ENCODE data around the gene COX11. TPM values are rescaled to one million over a fixed set of nuclear protein-coding genes. Genes with fewer than 3 reads are reported as not detected.
A peak's percentile ranks its signal among the peaks of the same experiment; 100 is the strongest.

Gene COX11
- total and polyA plus RNA-seq, 2 of the 13 experiments (the other 11 are each of a cell fraction or from before 2014, with no cell fraction given): 103 to 203 TPM

DNA sequence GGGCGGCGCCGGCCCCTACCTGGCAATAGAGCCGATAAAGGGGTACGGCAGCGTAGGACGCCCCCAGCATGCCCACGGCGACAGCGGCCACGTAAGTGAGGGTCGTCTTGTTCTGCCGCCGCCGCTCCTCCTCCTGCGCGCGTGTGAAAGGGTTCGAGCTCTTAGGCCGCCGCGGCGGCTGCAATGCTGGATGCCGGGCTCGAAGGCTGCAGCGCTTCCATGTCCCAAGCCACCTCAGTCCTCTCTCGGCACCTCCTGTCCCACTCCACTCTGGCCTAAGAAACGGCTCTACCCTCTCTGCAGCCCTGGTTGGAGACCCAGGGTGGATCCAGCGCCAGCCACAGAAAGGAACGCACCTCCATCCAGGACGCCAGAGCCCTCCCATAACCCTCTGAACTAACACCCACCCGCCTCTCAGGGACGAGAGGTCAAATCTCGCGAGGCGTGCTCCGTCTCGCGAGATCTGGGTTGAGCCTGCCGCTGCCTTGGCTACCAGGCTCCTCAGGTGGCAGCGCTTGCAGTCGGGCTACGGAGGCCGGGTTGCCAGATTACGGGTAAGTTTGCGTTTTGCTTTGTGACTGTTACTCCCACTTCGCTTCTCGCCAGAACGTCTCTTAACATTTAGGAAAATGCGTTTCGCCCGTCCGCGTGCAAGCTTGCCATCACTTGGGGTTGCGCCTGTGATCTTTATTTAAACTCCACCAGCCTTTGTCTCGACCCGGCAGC is at the start of gene COX11, which contains the start of gene STXBP4 (continued):
- TF ChIP-seq, protein P1, sequence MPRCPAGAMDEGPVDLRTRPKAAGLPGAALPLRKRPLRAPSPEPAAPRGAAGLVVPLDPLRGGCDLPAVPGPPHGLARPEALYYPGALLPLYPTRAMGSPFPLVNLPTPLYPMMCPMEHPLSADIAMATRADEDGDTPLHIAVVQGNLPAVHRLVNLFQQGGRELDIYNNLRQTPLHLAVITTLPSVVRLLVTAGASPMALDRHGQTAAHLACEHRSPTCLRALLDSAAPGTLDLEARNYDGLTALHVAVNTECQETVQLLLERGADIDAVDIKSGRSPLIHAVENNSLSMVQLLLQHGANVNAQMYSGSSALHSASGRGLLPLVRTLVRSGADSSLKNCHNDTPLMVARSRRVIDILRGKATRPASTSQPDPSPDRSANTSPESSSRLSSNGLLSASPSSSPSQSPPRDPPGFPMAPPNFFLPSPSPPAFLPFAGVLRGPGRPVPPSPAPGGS (CRISPR knock-in tag; IDR thresholded peaks at IDR 0.05): peak; percentile 93
- TF ChIP-seq GABPA (IDR thresholded peaks at IDR 0.05; ENCODE audit: low read depth, low read length): no peak
- 0 out of 2 replicates have a peak, but pooled peaks have one; percentile 8 for TF ChIP-seq GABPA (CRISPR knock-in tag; IDR thresholded peaks at IDR 0.05; ENCODE audit: low read depth)
- no peak; the same call in 1 of the 2 replicates for TF ChIP-seq ZNF619 (CRISPR knock-in tag; IDR thresholded peaks at IDR 0.05)
- TF ChIP-seq ZNF30 (CRISPR knock-in tag; IDR thresholded peaks at IDR 0.05): 0 out of 2 replicates have a peak, but pooled peaks have one; percentile 83
- TF ChIP-seq, protein P2, sequence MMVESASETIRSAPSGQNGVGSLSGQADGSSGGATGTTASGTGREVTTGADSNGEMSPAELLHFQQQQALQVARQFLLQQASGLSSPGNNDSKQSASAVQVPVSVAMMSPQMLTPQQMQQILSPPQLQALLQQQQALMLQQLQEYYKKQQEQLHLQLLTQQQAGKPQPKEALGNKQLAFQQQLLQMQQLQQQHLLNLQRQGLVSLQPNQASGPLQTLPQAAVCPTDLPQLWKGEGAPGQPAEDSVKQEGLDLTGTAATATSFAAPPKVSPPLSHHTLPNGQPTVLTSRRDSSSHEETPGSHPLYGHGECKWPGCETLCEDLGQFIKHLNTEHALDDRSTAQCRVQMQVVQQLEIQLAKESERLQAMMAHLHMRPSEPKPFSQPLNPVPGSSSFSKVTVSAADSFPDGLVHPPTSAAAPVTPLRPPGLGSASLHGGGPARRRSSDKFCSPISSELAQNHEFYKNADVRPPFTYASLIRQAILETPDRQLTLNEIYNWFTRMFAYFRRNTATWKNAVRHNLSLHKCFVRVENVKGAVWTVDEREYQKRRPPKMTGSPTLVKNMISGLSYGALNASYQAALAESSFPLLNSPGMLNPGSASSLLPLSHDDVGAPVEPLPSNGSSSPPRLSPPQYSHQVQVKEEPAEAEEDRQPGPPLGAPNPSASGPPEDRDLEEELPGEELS (CRISPR knock-in tag; IDR thresholded peaks at IDR 0.05): no peak; the same call in 1 of the 2 replicates
- TF ChIP-seq ZNF382 (CRISPR knock-in tag; IDR thresholded peaks at IDR 0.05; ENCODE audit: borderline replicate concordance): no peak
- TF ChIP-seq, protein P3, sequence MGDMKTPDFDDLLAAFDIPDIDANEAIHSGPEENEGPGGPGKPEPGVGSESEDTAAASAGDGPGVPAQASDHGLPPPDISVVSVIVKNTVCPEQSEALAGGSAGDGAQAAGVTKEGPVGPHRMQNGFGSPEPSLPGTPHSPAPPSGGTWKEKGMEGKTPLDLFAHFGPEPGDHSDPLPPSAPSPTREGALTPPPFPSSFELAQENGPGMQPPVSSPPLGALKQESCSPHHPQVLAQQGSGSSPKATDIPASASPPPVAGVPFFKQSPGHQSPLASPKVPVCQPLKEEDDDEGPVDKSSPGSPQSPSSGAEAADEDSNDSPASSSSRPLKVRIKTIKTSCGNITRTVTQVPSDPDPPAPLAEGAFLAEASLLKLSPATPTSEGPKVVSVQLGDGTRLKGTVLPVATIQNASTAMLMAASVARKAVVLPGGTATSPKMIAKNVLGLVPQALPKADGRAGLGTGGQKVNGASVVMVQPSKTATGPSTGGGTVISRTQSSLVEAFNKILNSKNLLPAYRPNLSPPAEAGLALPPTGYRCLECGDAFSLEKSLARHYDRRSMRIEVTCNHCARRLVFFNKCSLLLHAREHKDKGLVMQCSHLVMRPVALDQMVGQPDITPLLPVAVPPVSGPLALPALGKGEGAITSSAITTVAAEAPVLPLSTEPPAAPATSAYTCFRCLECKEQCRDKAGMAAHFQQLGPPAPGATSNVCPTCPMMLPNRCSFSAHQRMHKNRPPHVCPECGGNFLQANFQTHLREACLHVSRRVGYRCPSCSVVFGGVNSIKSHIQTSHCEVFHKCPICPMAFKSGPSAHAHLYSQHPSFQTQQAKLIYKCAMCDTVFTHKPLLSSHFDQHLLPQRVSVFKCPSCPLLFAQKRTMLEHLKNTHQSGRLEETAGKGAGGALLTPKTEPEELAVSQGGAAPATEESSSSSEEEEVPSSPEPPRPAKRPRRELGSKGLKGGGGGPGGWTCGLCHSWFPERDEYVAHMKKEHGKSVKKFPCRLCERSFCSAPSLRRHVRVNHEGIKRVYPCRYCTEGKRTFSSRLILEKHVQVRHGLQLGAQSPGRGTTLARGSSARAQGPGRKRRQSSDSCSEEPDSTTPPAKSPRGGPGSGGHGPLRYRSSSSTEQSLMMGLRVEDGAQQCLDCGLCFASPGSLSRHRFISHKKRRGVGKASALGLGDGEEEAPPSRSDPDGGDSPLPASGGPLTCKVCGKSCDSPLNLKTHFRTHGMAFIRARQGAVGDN (CRISPR knock-in tag; IDR thresholded peaks at IDR 0.05): peak; percentile 97
- TF ChIP-seq, protein P4, sequence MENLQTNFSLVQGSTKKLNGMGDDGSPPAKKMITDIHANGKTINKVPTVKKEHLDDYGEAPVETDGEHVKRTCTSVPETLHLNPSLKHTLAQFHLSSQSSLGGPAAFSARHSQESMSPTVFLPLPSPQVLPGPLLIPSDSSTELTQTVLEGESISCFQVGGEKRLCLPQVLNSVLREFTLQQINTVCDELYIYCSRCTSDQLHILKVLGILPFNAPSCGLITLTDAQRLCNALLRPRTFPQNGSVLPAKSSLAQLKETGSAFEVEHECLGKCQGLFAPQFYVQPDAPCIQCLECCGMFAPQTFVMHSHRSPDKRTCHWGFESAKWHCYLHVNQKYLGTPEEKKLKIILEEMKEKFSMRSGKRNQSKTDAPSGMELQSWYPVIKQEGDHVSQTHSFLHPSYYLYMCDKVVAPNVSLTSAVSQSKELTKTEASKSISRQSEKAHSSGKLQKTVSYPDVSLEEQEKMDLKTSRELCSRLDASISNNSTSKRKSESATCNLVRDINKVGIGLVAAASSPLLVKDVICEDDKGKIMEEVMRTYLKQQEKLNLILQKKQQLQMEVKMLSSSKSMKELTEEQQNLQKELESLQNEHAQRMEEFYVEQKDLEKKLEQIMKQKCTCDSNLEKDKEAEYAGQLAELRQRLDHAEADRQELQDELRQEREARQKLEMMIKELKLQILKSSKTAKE (CRISPR knock-in tag; IDR thresholded peaks at IDR 0.05; ENCODE audit: borderline replicate concordance): 0 out of 2 replicates have a peak, but pooled peaks have one; percentile 8
- TF ChIP-seq U2AF2 (IDR thresholded peaks at IDR 0.05; ENCODE audit: low read depth, low read length): 0 out of 2 replicates have a peak, but pooled peaks have one; percentile 59
- TF ChIP-seq ZNF607 (CRISPR knock-in tag; IDR thresholded peaks at IDR 0.05; ENCODE audit: borderline replicate concordance): peak; percentile 91; the same call in 1 of the 2 replicates
- no peak for TF ChIP-seq HOXA7 (CRISPR knock-in tag; IDR thresholded peaks at IDR 0.05)
- peak; percentile 75; the same call in 1 of the 2 replicates for TF ChIP-seq NFATC3 (CRISPR knock-in tag; IDR thresholded peaks at IDR 0.05)
- 0 out of 2 replicates have a peak, but pooled peaks have one; percentile 51 for TF ChIP-seq MIXL1 (CRISPR knock-in tag; IDR thresholded peaks at IDR 0.05)
- TF ChIP-seq, protein P5, sequence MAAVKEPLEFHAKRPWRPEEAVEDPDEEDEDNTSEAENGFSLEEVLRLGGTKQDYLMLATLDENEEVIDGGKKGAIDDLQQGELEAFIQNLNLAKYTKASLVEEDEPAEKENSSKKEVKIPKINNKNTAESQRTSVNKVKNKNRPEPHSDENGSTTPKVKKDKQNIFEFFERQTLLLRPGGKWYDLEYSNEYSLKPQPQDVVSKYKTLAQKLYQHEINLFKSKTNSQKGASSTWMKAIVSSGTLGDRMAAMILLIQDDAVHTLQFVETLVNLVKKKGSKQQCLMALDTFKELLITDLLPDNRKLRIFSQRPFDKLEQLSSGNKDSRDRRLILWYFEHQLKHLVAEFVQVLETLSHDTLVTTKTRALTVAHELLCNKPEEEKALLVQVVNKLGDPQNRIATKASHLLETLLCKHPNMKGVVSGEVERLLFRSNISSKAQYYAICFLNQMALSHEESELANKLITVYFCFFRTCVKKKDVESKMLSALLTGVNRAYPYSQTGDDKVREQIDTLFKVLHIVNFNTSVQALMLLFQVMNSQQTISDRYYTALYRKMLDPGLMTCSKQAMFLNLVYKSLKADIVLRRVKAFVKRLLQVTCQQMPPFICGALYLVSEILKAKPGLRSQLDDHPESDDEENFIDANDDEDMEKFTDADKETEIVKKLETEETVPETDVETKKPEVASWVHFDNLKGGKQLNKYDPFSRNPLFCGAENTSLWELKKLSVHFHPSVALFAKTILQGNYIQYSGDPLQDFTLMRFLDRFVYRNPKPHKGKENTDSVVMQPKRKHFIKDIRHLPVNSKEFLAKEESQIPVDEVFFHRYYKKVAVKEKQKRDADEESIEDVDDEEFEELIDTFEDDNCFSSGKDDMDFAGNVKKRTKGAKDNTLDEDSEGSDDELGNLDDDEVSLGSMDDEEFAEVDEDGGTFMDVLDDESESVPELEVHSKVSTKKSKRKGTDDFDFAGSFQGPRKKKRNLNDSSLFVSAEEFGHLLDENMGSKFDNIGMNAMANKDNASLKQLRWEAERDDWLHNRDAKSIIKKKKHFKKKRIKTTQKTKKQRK (IDR thresholded peaks at IDR 0.05; ENCODE audit: low read length): no peak
